HepG2 (cell line): ENCODE results near the gene EPM2AIP1. TPM values are rescaled to one million over a fixed set of nuclear protein-coding genes. Genes with fewer than 3 reads are reported as not detected.

Experiments
- CERS6 ChIP-seq: sonication (generic); formaldehyde crosslinking; IDR thresholded peaks from 2 replicates; pipeline ENCODE4 v1.5.0; 2020; ENCODE audit warnings: missing genetic modification reagents
- DDIT3 ChIP-seq: sonication (generic); formaldehyde crosslinking; IDR thresholded peaks from 2 replicates; pipeline ENCODE4 v1.4.0; 2020; ENCODE audit warnings: mild to moderate bottlenecking, missing genetic modification reagents
- HBP1 ChIP-seq: IDR thresholded peaks from 2 replicates; pipeline ENCODE4 v1.6.1; 2016; ENCODE audit warnings: low read depth, control low read depth
- HNRNPK ChIP-seq: fragments of 200-400 bp; formaldehyde crosslinking; IDR thresholded peaks from 2 replicates; pipeline ENCODE4 v1.6.1; 2018; ENCODE audit warnings: low read length, low read depth, moderate library complexity, mild to moderate bottlenecking; ENCODE audit not compliant: poor library complexity, severe bottlenecking
- KLF12 ChIP-seq: sonication (generic); formaldehyde crosslinking; IDR thresholded peaks from 2 replicates; pipeline ENCODE4 v1.4.0; 2020; ENCODE audit warnings: missing genetic modification reagents, borderline replicate concordance
- MLXIP ChIP-seq: sonication (generic); formaldehyde crosslinking; IDR thresholded peaks from 2 replicates; pipeline ENCODE4 v1.9.0; 2021; ENCODE audit warnings: missing genetic modification reagents, borderline replicate concordance
- MYPOP ChIP-seq: sonication (generic); formaldehyde crosslinking; IDR thresholded peaks from 2 replicates; pipeline ENCODE4 v1.8.1; 2023; ENCODE audit warnings: mild to moderate bottlenecking, moderate library complexity, missing genetic modification reagents
- NCOA5 ChIP-seq: sonication (generic); formaldehyde crosslinking; IDR thresholded peaks from 2 replicates; pipeline ENCODE4 v1.4.0; 2020; ENCODE audit warnings: missing genetic modification reagents
- NR2F1 ChIP-seq, 2 experiments: fragments of 450-650 bp in 1 of 2; formaldehyde crosslinking in 1 of 2; IDR thresholded peaks; 2 replicates each; pipeline versions ENCODE4 v1.5.0 to v1.6.1; 2016 to 2020; ENCODE audit warnings: mild to moderate bottlenecking in 1 of 2, missing compliant biosample characterization in 1 of 2, missing genetic modification reagents in 1 of 2, moderate library complexity in 1 of 2
- PREB ChIP-seq: sonication (generic); formaldehyde crosslinking; IDR thresholded peaks from 2 replicates; pipeline ENCODE4 v1.4.0; 2020; ENCODE audit warnings: missing genetic modification reagents
- PTBP1 ChIP-seq: fragments of 200-400 bp; formaldehyde crosslinking; IDR thresholded peaks from 2 replicates; pipeline ENCODE4 v1.6.1; 2018; ENCODE audit warnings: low read length, low read depth; ENCODE audit not compliant: poor library complexity, severe bottlenecking
- SRF ChIP-seq: IDR thresholded peaks from 2 replicates; pipeline ENCODE4 v1.6.1; 2011; ENCODE audit warnings: mild to moderate bottlenecking, low read depth, low read length, moderate library complexity
- TFE3 ChIP-seq: IDR thresholded peaks from 2 replicates; pipeline ENCODE4 v1.6.1; 2016
- ZFP41 ChIP-seq: sonication (generic); formaldehyde crosslinking; IDR thresholded peaks from 2 replicates; pipeline ENCODE4 v1.4.0; 2020; ENCODE audit warnings: mild to moderate bottlenecking, missing genetic modification reagents, borderline replicate concordance
- ZNF614 ChIP-seq: IDR thresholded peaks from 2 replicates; pipeline ENCODE4 v1.6.1; 2018; ENCODE audit warnings: missing biosample characterization, missing genetic modification reagents, inconsistent platforms, borderline replicate concordance
- ZNF629 ChIP-seq: sonication (generic); formaldehyde crosslinking; conservative IDR thresholded peaks from 2 replicates; pipeline ENCODE4 v1.5.0; 2020; ENCODE audit warnings: missing genetic modification reagents
- ZNF749 ChIP-seq: sonication (generic); formaldehyde crosslinking; IDR thresholded peaks from 2 replicates; pipeline ENCODE4 v1.8.0; 2022; ENCODE audit warnings: mild to moderate bottlenecking, missing genetic modification reagents, moderate library complexity, borderline replicate concordance
- polyA plus RNA-seq, 8 experiments: library from polyadenylated mRNA; depleted of rRNA in 3 of 8; stranded (reverse) in 7 of 8; unstranded in 1 of 8; fragments of >200 nt; fragmentation: Illumina TruSeq in 4 of 8; extraction: Trizol in 4 of 8; gene quantifications; 2 replicates each; pipeline versions ENCODE4 v1.2.1 to v1.2.3, GENCODE V29; 2011 to 2016; ENCODE audit warnings: low read depth in 4 of 8, missing spikeins in 1 of 8, mixed read lengths in 1 of 8; ENCODE audit not compliant: insufficient read depth in 1 of 8
- total RNA-seq, 5 experiments: library from RNA; depleted of rRNA; stranded (reverse); fragments of >200 nt; fragmentation: Illumina TruSeq; extraction: Trizol; gene quantifications; 2 replicates each; pipeline ENCODE4 v1.2.3, GENCODE V29; 2016; ENCODE audit warnings: low read depth in 1 of 5

The EPM2AIP1 gene
- total and polyA plus RNA-seq, 2 of the 13 experiments (the other 11 are each of a cell fraction or from before 2014, with no cell fraction given) = 10.7 to 23.0 TPM

GRCh38 chr3:36992806-36993325 is at the start of gene EPM2AIP1 (continued):
- no peak; the same call in 1 of the 2 replicates for TF ChIP-seq MYPOP
- TF ChIP-seq ZNF749 (CRISPR knock-in tag) = no peak; the same call in 1 of the 2 replicates
- no peak for TF ChIP-seq PREB (CRISPR knock-in tag)
- TF ChIP-seq KLF12 = no peak; the same call in 1 of the 2 replicates
- TF ChIP-seq MLXIP = peak; percentile 69; the same call in 1 of the 2 replicates
- no peak for TF ChIP-seq PTBP1
- no peak for TF ChIP-seq DDIT3 (CRISPR knock-in tag)
- peak; percentile 81; the same call in 1 of the 2 replicates for TF ChIP-seq HBP1
- TF ChIP-seq HNRNPK = no peak
- TF ChIP-seq ZNF629 = no peak; the same call in 1 of the 2 replicates
- TF ChIP-seq NR2F1 (CRISPR knock-in tag; IDR thresholded peaks at IDR 0.05) = no peak
- no peak for TF ChIP-seq CERS6
- no peak for TF ChIP-seq NCOA5 (CRISPR knock-in tag)
- no peak for TF ChIP-seq ZNF614 (CRISPR knock-in tag)
- TF ChIP-seq ZFP41 = no peak; the same call in 1 of the 2 replicates
- peak; percentile 47; the same call in 1 of the 2 replicates for TF ChIP-seq TFE3 (CRISPR knock-in tag)
- TF ChIP-seq SRF = no peak
